Stimulated activated effector memory CD8-positive, alpha-beta T cell treated with anti-CD3 and anti-CD28 coated beads, Interleukin-12 subunit alpha, Interleukin-12 subunit beta, amount 100 ng/mL, for 72 hours (primary cell): Measurements from ENCODE around the gene IRF9.
"Not testable (repeated sequence)": the region's sequence is repeated elsewhere in the genome, so short reads cannot be mapped to it uniquely, and the experiment has no call there.

Source experiments
- ATAC-seq: fragments of 150-1000 bp; cut with Tn5 transposase; 2 replicates; pipeline ENCODE4 v1.10.0; 2021
- DNase-seq, 2 donors: peaks; one replicate each; pipeline ENCODE4 v3.0.0; 2021 to 2022; ENCODE audit warnings: low spot score in 2 of 2
- H3K27ac Mint-ChIP-seq: one replicate; pipeline ENCODE4 v1.8.0; 2022; ENCODE audit warnings: mild to moderate bottlenecking, mixed read lengths
- H3K36me3 Mint-ChIP-seq: one replicate; pipeline ENCODE4 v1.8.0; 2022; ENCODE audit warnings: mild to moderate bottlenecking, mixed read lengths
- H3K4me1 Mint-ChIP-seq: one replicate; pipeline ENCODE4 v1.8.0; 2022; ENCODE audit warnings: mixed read lengths
- H3K4me3 Mint-ChIP-seq: one replicate; pipeline ENCODE4 v1.8.0; 2022; ENCODE audit warnings: mild to moderate bottlenecking, mixed read lengths
- H3K9me3 Mint-ChIP-seq: one replicate; pipeline ENCODE4 v1.8.0; 2022; ENCODE audit warnings: mixed read lengths

IRF9 gene

DNA sequence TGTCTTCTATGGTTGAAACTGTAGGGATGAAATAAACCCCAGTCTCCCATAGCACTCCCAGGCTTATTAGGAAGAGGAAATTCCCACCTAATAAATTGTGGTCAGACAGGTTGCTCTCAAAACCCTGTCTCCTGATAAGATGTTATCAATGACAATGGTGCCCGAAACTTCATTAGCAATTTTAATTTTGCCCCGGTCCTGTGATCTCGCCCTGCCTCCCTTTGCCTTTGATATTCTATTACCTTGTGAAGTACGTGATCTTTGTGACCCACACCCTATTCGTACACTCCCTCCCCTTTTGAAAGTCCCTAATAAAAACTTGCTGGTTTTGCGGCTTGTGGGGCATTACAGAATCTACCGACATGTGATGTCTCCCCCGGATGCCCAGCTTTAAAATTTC lies 41.5 kb downstream of the IRF9 start:
- peaks cover 50% of the 10 kb centered on the region for H3K4me1 Mint-ChIP-seq
- not testable (repeated sequence) for ATAC-seq, H3K27ac Mint-ChIP-seq, H3K4me3 Mint-ChIP-seq, H3K9me3 Mint-ChIP-seq, DNase-seq
- H3K36me3 Mint-ChIP-seq: peaks cover 100% of the 10 kb centered on the region

DNA sequence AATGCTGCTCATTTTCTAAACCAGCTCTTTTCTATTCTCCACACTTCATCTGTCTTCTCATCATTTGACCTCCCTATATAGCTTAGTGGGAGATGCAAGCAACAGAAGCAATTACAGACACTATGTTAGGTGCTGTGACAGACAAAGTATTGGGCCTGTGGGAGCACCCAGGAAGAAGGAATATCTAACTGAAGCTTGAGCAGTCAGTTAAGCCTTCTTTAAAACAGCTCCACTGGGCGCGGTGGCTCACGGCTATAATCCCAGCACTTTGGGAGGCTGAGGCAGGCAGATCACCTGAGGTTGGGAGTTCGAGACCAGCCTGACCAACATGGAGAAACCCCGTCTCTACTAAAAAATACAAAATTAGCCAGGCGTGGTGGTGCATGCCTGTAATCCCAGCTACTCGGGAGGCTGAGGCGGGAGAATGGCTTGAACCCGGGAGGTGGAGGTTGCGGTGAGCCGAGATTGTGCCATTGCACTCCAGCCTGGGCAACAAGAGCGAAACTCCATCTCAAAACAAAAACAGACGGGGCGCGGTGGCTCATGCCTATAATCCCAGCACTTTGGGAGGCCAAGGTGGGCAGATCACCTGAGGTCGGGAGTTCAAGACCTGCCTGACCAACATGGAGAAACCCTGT lies 42.3 kb downstream of the IRF9 start:
- H3K4me3 Mint-ChIP-seq, ATAC-seq, H3K27ac Mint-ChIP-seq, DNase-seq, H3K9me3 Mint-ChIP-seq: not testable (repeated sequence)
- H3K36me3 Mint-ChIP-seq: peaks cover 100% of the 10 kb centered on the region
- H3K4me1 Mint-ChIP-seq: peaks cover 54% of the 10 kb centered on the region

DNA sequence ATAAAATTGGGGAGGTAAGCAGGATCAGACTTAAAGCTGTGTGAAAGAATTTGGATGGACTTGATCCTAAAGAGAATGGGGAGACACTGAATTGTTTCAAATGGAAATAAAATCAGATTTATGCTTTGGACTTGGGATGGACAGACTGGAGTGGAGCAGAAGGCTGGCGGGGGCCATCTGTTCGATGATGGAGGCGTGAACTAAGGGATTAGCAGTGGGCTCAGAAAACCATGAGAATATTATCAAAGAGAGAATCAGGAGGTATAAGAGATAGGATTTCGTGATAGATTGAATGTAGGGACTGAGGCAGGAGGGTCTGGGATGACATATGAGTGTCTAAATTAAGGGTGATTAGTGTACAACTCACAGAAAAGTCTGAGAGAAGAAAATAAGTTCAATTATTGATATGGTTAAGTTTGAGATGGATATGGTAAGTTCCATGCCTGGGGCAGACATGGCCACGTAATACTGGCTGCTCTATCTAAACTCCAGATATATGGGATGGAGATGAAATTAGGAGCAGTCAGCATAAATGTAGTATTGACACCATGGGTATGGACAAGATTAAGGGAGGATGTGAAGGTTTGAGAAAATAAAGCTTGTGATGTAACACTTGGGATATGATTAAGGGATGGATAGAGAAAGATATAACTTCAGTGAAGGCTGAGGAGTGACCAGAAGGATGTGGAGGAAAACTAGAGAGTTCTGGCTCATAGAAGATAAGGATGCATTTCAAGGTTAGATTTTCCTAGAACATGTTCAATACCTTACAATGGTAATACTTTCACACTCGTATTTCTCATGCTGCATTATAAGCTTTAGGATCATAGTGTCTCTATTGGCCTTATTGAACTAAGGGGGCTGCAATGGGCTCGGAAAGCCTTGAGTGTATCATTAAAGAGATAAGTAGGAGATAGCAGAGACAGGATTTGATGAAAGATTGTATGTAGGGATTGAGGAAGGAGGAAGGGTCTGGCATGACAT lies 43.4 kb downstream of the IRF9 start:
- H3K4me3 Mint-ChIP-seq: no peak overlapping the region
- H3K36me3 Mint-ChIP-seq: peaks cover 100% of the 10 kb centered on the region
- no peak for DNase-seq
- no peak for ATAC-seq
- peaks cover 5% of the 10 kb centered on the region for H3K9me3 Mint-ChIP-seq
- H3K27ac Mint-ChIP-seq: peak overlapping the region; percentile 5
- H3K4me1 Mint-ChIP-seq: peaks cover 43% of the 10 kb centered on the region

DNA sequence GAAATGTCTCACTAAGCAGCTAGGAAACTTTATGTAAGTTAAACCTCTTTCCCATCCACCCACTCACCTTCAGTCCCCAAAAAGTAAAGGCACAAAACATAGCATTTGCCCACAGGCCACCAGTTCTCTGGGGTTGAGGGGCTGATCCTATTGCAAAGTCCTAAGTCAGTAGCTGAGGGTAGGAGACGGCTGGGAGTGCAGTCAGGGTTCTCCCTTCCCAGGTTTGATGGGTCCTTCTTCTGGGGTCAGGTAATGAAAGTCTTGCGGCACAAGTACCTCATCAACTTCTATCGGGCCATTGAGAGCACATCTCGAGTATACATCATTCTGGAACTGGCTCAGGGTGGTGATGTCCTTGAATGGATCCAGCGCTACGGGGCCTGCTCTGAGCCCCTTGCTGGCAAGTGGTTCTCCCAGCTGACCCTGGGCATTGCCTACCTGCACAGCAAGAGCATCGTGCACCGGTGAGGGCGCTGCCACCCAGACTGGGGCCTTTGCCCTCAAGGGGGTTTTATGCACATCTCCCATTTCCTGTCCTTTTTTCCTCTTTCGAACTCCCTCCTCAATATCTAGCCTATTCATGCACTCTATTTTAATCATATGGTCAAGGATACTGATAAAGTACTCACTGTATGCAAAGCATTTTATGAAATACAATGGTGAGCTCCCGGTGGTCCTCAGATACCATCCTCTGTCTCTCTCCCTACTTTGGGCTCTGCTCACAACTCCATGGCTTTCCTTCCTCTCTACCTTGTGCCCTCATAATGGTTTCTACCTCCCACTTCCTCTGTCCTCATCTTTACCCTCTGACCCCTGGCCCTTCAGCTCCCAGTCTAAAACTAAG lies 45.4 kb downstream of the IRF9 start:
- Mint-ChIP-seq H3K4me1 (peaks cover 50% of the 10 kb centered on the region), H3K4me3 (no peak overlapping the region)

DNA sequence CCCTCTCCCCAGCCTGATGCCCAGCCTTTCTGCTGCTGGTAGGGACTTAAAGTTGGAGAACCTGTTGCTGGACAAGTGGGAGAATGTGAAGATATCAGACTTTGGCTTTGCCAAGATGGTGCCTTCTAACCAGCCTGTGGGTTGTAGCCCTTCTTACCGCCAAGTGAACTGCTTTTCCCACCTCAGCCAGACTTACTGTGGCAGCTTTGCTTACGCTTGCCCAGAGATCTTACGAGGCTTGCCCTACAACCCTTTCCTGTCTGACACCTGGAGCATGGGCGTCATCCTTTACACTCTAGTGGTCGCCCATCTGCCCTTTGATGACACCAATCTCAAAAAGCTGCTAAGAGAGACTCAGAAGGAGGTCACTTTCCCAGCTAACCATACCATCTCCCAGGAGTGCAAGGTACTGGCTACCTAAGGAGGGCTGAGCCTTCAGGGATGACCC lies 46.1 kb downstream of the IRF9 start:
- H3K27ac Mint-ChIP-seq: peak overlapping the region; percentile 69
- DNase-seq: no peak
- no peak overlapping the region for H3K4me3 Mint-ChIP-seq
- peak; percentile 58 for ATAC-seq
- H3K36me3 Mint-ChIP-seq: peaks cover 100% of the 10 kb centered on the region
- peaks cover 52% of the 10 kb centered on the region for H3K4me1 Mint-ChIP-seq
- peaks cover 5% of the 10 kb centered on the region for H3K9me3 Mint-ChIP-seq

More for the DNA sequence above, 45.4 kb downstream of the IRF9 start:
- DNase-seq: no peak
- ATAC-seq: no peak
- Mint-ChIP-seq H3K9me3 (peaks cover 5% of the 10 kb centered on the region), H3K27ac (peak overlapping the region; percentile 69), H3K36me3 (peaks cover 100% of the 10 kb centered on the region)

DNA sequence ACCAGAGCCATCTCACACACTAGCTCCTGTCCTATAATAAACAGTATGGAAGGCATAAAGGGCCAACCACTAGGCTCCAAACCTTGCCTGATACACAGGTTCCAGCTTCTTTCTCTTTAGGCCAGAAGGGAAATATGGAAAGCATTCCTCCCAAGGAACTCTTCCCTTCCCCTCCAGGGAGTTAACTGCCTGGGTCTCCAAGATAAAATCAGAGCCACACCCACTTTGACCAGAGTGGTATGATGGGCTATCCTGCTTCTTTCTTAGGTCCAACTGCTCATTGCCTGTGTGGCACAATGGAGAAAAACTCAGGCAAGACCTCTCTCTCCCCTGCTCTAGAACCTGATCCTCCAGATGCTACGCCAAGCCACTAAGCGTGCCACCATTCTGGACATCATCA lies 46.6 kb downstream of the IRF9 start:
- H3K27ac Mint-ChIP-seq: peak overlapping the region; percentile 69
- peaks cover 57% of the 10 kb centered on the region for H3K4me1 Mint-ChIP-seq
- H3K36me3 Mint-ChIP-seq: peaks cover 100% of the 10 kb centered on the region
- DNase-seq: no peak
- H3K9me3 Mint-ChIP-seq: peaks cover 5% of the 10 kb centered on the region
- ATAC-seq: no peak
- no peak overlapping the region for H3K4me3 Mint-ChIP-seq

DNA sequence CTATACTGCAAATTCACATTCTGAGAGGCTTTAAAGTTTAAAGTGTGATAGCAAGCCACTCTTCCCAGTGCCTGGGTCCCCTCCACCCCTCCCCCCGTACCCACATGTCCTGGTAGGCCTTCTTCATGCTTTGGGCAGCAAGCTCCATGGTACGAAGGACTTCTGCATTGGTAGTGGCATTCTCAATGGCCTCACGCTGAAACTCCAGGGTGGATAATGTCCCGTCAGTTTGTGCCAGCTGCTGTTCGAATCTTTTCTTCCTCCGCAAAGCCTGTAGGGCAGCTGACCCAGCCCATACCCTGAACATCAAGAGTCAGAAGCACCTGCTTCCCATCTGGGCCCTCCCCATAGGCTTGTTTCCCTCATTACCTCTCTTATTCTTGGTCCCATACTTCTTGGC lies 50.2 kb downstream of the IRF9 start:
- no peak for DNase-seq
- Mint-ChIP-seq H3K9me3 (no peaks in the 10 kb centered on the region), H3K36me3 (peaks cover 95% of the 10 kb centered on the region), H3K4me1 (peaks cover 75% of the 10 kb centered on the region), H3K27ac (peak overlapping the region; percentile 98), H3K4me3 (peak overlapping the region; percentile 91)
- ATAC-seq: no peak

DNA sequence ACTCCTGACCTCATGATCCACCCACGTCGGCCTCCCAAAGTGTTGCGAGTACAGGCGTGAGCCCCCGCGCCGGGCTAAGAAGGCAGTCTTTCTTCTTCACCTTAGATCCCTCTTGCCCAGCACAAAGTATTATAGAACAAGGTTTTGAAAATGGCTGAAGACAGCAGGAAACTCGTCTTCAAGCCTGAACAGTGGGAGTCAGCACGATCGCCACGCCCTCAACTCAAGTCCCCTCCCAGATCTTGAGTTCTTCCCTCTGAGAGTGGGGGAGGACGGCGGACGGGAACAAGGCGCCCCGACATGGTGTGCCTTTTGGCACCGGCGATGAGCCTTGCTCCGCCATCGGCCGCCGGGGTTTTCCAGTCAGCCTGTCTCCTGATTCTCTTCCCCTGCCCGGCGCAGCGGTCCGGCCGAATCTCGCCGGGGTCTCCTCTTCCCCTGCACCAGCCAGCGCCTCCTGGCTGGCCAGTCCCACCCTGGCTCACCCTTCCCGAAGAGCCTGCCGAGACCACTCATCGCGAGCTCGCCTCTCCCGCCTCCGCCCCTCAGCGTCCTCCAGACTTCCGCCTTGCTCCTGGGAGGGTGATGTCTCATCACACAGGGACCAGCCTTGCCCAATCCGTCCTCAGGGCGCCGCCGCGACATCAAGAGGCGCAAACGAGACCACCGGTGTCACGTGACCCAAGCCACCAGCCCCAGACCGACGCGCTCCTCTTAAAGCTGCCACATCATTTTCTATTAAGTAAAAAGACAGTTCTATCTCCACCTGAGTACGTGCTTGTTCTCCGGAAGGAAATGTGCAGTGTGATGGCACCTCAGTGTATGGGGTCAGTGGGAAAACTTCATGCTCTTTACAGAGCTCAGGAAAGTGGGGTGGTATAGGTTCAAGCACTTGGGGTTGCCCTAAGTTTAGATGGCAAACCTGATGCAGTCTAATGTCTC lies 52.1 kb downstream of the IRF9 start, which contains the start of gene CHMP4A:
Gene CHMP4A (minus strand): TSS at position 565 of the 942 bp plus-strand sequence. CDS start 49 bp downstream, at position 516.
- no peaks in the 10 kb centered on the region for H3K9me3 Mint-ChIP-seq
- H3K4me1 Mint-ChIP-seq: peaks cover 63% of the 10 kb centered on the region
- ATAC-seq (peak; percentile 89), DNase-seq (peak; percentile 83 to 97)
- peaks cover 94% of the 10 kb centered on the region for H3K36me3 Mint-ChIP-seq
- peak within 1 kb of the TSS; percentile 98 for H3K27ac Mint-ChIP-seq
- peak within 1 kb of the TSS; percentile 91 for H3K4me3 Mint-ChIP-seq

DNA sequence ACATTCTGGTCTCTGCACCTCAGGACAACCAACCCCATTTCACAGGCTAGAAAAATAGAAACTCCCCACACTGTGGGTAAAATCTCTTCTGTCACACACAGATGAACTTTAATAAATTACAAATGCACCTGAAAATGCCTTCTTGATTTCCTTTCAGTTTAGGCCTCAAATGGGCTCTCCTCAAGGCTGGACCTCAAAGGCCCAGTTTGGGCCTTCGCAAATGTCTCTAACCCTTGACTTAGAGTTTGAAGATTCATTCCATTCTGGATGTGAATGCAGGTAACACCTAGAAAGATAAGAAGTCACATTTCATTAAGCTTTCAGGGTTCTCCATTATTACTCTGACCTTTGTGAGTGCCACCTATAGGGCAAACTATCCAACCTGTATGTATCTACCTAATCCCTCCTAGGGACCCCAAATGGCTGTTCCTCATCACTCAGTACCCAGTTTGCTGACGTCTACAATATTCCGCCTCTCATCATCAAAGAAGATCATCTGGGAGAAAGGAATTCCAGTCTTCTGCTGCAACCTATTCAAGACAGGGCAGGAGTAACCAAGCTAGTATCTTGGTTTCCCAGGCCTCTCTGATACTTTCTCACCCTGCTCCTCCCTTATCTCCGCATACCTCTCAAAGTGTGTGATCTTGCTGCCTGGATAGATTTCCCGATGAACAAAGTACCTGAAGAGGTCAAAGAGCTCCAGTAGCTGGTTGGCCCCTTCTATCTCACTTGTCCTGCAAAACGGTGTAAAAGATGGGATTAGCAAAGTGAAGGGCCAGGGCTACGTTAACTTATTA lies 53.0 kb downstream of the IRF9 start:
- DNase-seq (no peak), ATAC-seq (no peak)
- Mint-ChIP-seq H3K9me3 (no peaks in the 10 kb centered on the region), H3K27ac (peak overlapping the region; percentile 98), H3K4me3 (peak overlapping the region; percentile 91), H3K4me1 (peaks cover 63% of the 10 kb centered on the region), H3K36me3 (peaks cover 86% of the 10 kb centered on the region)

DNA sequence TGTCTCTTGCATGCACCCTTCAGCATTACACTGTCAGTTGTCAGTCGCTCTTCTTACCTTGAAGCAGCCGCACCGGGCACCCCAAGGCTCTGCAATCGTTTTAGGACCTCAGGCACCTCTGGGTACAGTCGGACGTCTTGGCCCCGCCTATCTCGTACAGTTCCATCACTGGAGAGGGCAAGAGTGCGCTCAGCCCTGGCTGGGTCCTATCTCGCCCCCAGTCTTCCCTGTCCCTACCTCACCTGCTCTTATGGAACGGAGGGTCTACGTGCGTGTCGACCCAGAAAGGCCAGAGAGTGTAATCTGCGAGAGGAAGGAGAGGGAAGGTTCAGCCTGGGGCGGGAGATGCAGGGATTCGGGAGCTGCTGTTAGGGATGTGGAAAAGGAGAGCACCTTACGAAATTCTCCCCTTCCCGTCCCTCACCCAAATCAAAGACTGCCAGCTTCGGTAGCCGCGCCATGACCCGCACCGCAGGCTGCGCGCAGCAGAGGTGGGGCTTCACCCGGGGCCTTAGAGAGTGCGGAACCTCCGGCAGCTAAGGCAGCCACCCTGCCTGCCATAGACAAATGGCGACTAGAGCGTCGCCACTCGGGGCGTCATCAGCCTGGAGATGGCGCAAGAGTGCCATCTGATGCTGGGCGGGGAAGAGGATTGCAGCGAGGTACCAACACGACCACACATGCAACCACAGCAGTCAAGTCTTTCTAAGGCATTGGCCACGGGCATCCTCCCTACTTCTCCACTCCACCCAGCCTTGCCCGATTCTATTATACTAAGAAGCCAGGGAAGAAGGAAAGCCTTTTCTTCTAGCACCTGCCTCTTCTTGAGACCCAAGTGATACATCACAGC lies 54.7 kb downstream of the IRF9 start, which contains the start of gene MDP1:
Gene MDP1 (minus strand): TSS at position 572 of the 850 bp plus-strand sequence. CDS start 111 bp downstream, at position 461.
- H3K4me3 Mint-ChIP-seq: peak within 1 kb of the TSS; percentile 91
- H3K4me1 Mint-ChIP-seq: peaks cover 55% of the 10 kb centered on the region
- H3K36me3 Mint-ChIP-seq: peaks cover 69% of the 10 kb centered on the region
- peak within 1 kb of the TSS; percentile 98 for H3K27ac Mint-ChIP-seq
- peak; percentile 69 to 90 for DNase-seq
- H3K9me3 Mint-ChIP-seq: no peaks in the 10 kb centered on the region
- ATAC-seq: peak; percentile 83
